Measurements from ENCODE around the gene UBE2G1. TPM values are rescaled to one million over a fixed set of nuclear protein-coding genes. Genes with fewer than 3 reads are reported as not detected.

The UBE2G1 gene
- polyA plus RNA-seq, 1 donor (not counting 4 experiments of a cell fraction or from before 2014, with no cell fraction given): 86.2 TPM

DNA sequence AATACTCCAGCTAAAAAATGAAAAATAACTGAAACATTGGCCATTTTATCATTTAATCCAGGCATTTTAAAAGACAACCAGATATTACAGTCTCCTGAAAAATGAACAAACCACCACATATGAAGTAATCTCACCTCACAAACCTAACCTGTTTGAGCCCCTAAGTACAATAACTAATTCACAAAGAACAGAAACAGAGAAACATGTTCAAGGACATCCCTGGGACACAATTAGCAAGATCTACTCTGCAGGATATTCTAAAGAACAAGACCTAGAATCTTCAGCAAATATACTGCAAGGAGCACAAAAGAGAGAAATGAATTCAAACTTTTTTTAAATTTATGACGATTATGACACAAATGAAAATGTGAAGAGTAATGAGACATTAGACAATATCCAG, 51.9 kb downstream of the UBE2G1 start:
- FAIRE-seq (no peak), DNase-seq (ENCODE audit: low read depth, low spot score) (no peak)
- H3K9me1 ChIP-seq (ENCODE audit: control insufficient read depth, extremely low read depth, insufficient read depth, low read length): peaks cover 4% of the 10 kb centered on the region
- dilution Hi-C loops (cut with MboI; ENCODE audit: extremely low pct_ligation_motif_present, low sequenced_read_pairs): loop anchor here (25.0 kb wide), 1 partner anchor 98 kb away; no protein-coding TSS in a partner anchor
- peak overlapping the region; percentile 58 for H3K27ac ChIP-seq (ENCODE audit: control insufficient read depth, insufficient read depth, low read length)
- H3K36me3 ChIP-seq (ENCODE audit: control insufficient read depth in 2 of 2, extremely low read depth in 1 of 2, insufficient read depth in 2 of 2, low read length in 2 of 2): no peaks in the 10 kb centered on the region
- H3K9ac ChIP-seq (ENCODE audit: control insufficient read depth, extremely low read depth, insufficient read depth, low read length): no peak overlapping the region
- no peaks in the 10 kb centered on the region for H3K27me3 ChIP-seq (ENCODE audit: control insufficient read depth, extremely low read depth, insufficient read depth, low read length)
- H3K4me2 ChIP-seq (ENCODE audit: control insufficient read depth, extremely low read depth, insufficient read depth, low read depth, low read length): peak overlapping the region; percentile 96
- H3K4me1 ChIP-seq (ENCODE audit: control insufficient read depth, extremely low read depth, insufficient read depth, low read length): peaks cover 55% of the 10 kb centered on the region
- TF ChIP-seq EZH2 (IDR thresholded peaks at IDR 0.05; ENCODE audit: low read length): no peak
- TF ChIP-seq, protein P1, sequence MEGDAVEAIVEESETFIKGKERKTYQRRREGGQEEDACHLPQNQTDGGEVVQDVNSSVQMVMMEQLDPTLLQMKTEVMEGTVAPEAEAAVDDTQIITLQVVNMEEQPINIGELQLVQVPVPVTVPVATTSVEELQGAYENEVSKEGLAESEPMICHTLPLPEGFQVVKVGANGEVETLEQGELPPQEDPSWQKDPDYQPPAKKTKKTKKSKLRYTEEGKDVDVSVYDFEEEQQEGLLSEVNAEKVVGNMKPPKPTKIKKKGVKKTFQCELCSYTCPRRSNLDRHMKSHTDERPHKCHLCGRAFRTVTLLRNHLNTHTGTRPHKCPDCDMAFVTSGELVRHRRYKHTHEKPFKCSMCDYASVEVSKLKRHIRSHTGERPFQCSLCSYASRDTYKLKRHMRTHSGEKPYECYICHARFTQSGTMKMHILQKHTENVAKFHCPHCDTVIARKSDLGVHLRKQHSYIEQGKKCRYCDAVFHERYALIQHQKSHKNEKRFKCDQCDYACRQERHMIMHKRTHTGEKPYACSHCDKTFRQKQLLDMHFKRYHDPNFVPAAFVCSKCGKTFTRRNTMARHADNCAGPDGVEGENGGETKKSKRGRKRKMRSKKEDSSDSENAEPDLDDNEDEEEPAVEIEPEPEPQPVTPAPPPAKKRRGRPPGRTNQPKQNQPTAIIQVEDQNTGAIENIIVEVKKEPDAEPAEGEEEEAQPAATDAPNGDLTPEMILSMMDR (optimal IDR thresholded peaks at IDR 0.05 in 1 of 3, IDR thresholded peaks at IDR 0.05 in 1 of 3, conservative IDR thresholded peaks at IDR 0.05 in 1 of 3; ENCODE audit: extremely low read depth in 1 of 3, insufficient read depth in 2 of 3, low read length in 3 of 3): no peak
- no peaks in the 10 kb centered on the region for H3K9me3 ChIP-seq (ENCODE audit: control insufficient read depth, low read depth, low read length)
- peaks cover 91% of the 10 kb centered on the region for H3K79me2 ChIP-seq (ENCODE audit: control insufficient read depth, insufficient read depth, low read length)
- no peak overlapping the region for H3K4me3 ChIP-seq (ENCODE audit: control insufficient read depth in 2 of 3, extremely low read depth in 1 of 3, insufficient read depth in 2 of 3, low read depth in 1 of 3, low read length in 3 of 3)
- no peak overlapping the region for H2AFZ ChIP-seq (ENCODE audit: control insufficient read depth, low read length)
- H4K20me1 ChIP-seq (ENCODE audit: control insufficient read depth, extremely low read depth, insufficient read depth, low read length): peaks cover 10% of the 10 kb centered on the region

DNA sequence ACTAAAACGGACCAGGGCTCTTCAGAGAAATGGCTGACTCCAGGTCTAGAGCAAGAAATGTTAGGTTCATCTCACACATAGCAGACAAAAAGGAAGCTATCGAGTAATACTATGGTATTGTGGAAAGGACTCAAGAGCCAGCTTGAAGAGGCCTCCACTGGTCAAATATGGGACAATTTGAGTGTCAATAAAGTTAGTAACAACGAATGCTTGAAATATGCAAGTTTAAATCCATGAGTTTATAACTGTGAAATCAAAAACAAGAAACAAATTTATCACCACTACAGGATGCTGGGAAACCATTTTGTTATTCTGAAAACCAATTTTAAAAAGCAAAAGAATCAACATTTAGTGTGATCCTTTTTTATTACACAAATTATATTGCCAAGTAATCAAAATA, 52.3 kb downstream of the UBE2G1 start:
- Histone ChIP-seq H4K20me1 (ENCODE audit: control insufficient read depth, extremely low read depth, insufficient read depth, low read length) (peaks cover 8% of the 10 kb centered on the region), H3K4me2 (ENCODE audit: control insufficient read depth, extremely low read depth, insufficient read depth, low read depth, low read length) (peak overlapping the region; percentile 96)

More for the DNA sequence above, 52.3 kb downstream of the UBE2G1 start:
- Histone ChIP-seq H3K27ac (ENCODE audit: control insufficient read depth, insufficient read depth, low read length) (peak overlapping the region; percentile 58), H3K4me1 (ENCODE audit: control insufficient read depth, extremely low read depth, insufficient read depth, low read length) (peaks cover 51% of the 10 kb centered on the region), H2AFZ (ENCODE audit: control insufficient read depth, low read length) (no peak overlapping the region), H3K79me2 (ENCODE audit: control insufficient read depth, insufficient read depth, low read length) (peaks cover 91% of the 10 kb centered on the region), H3K4me3 (ENCODE audit: control insufficient read depth in 2 of 3, extremely low read depth in 1 of 3, insufficient read depth in 2 of 3, low read depth in 1 of 3, low read length in 3 of 3) (peak overlapping the region in 2 of 3 experiments; percentile 47 to 68), H3K9ac (ENCODE audit: control insufficient read depth, extremely low read depth, insufficient read depth, low read length) (peak overlapping the region; percentile 46), H3K27me3 (ENCODE audit: control insufficient read depth, extremely low read depth, insufficient read depth, low read length) (no peaks in the 10 kb centered on the region), H3K36me3 (ENCODE audit: control insufficient read depth in 2 of 2, extremely low read depth in 1 of 2, insufficient read depth in 2 of 2, low read length in 2 of 2) (no peaks in the 10 kb centered on the region), H3K9me3 (ENCODE audit: control insufficient read depth, low read depth, low read length) (no peaks in the 10 kb centered on the region), H3K9me1 (ENCODE audit: control insufficient read depth, extremely low read depth, insufficient read depth, low read length) (peaks cover 6% of the 10 kb centered on the region)
- TF ChIP-seq EZH2 (IDR thresholded peaks at IDR 0.05; ENCODE audit: low read length): no peak
- TF ChIP-seq, protein P1 (optimal IDR thresholded peaks at IDR 0.05 in 1 of 3, IDR thresholded peaks at IDR 0.05 in 1 of 3, conservative IDR thresholded peaks at IDR 0.05 in 1 of 3; ENCODE audit: extremely low read depth in 1 of 3, insufficient read depth in 2 of 3, low read length in 3 of 3): no peak
- FAIRE-seq (peak; percentile 55), DNase-seq (ENCODE audit: low read depth, low spot score) (no peak)
- dilution Hi-C loops (cut with MboI; ENCODE audit: extremely low pct_ligation_motif_present, low sequenced_read_pairs): loop anchor here (25.0 kb wide), 1 partner anchor 98 kb away; no protein-coding TSS in a partner anchor
